ENCODE results near the gene ZNF22. TPM values are rescaled to one million over a fixed set of nuclear protein-coding genes. Genes with fewer than 3 reads are reported as not detected.
A peak's percentile ranks its signal among the peaks of the same experiment; 100 is the strongest.
"Not testable (repeated sequence)": the region's sequence is repeated elsewhere in the genome, so short reads cannot be mapped to it uniquely, and the experiment has no call there.

ZNF22 gene
- total RNA-seq, 1 donor from 2014 or later, result 20.6 TPM

DNA sequence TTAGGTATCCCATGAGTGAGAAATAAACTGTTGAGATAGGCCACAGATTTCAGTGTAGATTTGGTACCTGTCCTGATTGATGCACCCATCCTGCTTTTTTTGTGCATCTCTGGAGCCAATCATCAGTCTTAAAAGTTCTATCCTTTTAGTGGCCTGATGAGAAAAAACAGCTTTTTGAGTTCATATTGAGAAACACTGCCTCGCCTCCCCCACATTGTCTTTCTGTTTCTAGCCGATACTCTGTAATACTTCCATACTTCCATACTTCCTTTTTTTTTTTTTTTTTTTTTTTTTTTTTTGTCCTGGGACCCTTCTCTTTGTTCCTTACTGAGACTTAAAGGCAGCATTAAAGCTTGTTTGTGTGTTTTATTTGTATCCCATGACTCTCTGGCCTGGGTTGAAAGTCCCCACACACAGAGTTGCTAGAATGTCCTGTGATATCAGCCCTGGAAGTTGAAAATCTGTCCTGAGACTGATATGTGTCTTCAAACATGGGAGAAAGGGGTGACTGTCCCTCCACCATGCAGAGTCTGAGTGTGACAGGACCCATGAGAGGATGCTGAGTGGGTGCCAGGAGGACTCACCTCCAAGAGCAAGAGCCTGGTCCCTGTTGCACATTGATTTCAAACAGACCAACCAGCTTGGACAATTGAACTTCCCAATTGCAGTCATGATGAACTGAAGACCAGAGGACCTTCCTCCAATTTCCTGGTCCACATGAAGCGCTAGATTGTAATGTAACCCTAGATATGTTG, 5.7 kb downstream of the ZNF22 start:
- intact Hi-C loops (cut with DNase I), result no loop called here
- TF ChIP-seq POLR2A (IDR thresholded peaks at IDR 0.05), result no peak
- TF ChIP-seq POLR2AphosphoS5 (IDR thresholded peaks at IDR 0.05; ENCODE audit: insufficient read depth in 1 of 2, low read depth in 1 of 2), result no peak
- Histone ChIP-seq H3K4me1 (peaks cover 19% of the 10 kb centered on the region), H3K9me3 (no peaks in the 10 kb centered on the region), H3K36me3 (peaks cover 0 to 10% of the 10 kb centered on the region in 2 donors), H3K27ac (no peak overlapping the region), H3K27me3 (no peaks in the 10 kb centered on the region), H3K4me3 (no peak overlapping the region)
- DNase-seq (ENCODE audit: extremely low spot score in 2 of 2), result no peak

DNA sequence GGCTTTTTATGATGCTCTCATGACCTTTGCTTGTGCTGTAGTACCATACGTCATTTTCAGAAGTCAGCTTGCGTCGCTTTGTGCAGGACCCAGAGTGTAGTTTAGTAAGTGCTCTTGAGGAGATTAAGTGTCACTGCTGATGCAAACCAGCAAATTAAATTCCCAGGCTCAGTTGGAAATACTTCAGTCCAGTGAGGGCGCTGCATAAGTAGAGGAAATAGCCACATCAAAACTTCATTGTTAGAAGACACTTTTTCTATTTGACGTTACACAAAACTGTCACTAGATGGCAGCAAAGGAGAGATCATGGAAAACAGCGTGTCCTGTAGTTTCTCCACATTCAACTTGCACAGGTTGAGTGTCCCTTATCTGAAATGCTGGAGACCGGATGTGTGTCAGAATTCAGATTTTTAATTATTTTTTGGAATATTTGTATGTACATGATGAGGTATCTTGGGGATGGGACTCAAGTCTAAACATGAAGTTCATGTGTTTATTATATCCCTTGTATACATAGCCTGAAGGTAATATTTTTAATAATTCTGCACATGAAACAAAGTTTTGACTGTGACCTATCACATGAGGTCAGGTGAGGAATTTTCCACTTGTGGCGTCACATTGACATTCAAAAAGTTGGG, 7.9 kb downstream of the ZNF22 start:
- Histone ChIP-seq H3K9me3 (no peaks in the 10 kb centered on the region), H3K27ac (peak overlapping the region; percentile 10), H3K4me3 (no peak overlapping the region), H3K4me1 (peaks cover 5% of the 10 kb centered on the region), H3K27me3 (no peaks in the 10 kb centered on the region), H3K36me3 (peaks cover 0 to 4% of the 10 kb centered on the region in 2 donors)
- no peak for DNase-seq (ENCODE audit: extremely low spot score in 2 of 2)
- intact Hi-C loops (cut with DNase I), result no loop called here
- TF ChIP-seq POLR2AphosphoS5 (IDR thresholded peaks at IDR 0.05; ENCODE audit: insufficient read depth in 1 of 2, low read depth in 1 of 2), result peak in 1 of 2 donors; percentile 71
- no peak for TF ChIP-seq POLR2A (IDR thresholded peaks at IDR 0.05)
- TF ChIP-seq, protein P1, sequence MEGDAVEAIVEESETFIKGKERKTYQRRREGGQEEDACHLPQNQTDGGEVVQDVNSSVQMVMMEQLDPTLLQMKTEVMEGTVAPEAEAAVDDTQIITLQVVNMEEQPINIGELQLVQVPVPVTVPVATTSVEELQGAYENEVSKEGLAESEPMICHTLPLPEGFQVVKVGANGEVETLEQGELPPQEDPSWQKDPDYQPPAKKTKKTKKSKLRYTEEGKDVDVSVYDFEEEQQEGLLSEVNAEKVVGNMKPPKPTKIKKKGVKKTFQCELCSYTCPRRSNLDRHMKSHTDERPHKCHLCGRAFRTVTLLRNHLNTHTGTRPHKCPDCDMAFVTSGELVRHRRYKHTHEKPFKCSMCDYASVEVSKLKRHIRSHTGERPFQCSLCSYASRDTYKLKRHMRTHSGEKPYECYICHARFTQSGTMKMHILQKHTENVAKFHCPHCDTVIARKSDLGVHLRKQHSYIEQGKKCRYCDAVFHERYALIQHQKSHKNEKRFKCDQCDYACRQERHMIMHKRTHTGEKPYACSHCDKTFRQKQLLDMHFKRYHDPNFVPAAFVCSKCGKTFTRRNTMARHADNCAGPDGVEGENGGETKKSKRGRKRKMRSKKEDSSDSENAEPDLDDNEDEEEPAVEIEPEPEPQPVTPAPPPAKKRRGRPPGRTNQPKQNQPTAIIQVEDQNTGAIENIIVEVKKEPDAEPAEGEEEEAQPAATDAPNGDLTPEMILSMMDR (IDR thresholded peaks at IDR 0.05), result peak; percentile 62 to 78 (median 63)

DNA sequence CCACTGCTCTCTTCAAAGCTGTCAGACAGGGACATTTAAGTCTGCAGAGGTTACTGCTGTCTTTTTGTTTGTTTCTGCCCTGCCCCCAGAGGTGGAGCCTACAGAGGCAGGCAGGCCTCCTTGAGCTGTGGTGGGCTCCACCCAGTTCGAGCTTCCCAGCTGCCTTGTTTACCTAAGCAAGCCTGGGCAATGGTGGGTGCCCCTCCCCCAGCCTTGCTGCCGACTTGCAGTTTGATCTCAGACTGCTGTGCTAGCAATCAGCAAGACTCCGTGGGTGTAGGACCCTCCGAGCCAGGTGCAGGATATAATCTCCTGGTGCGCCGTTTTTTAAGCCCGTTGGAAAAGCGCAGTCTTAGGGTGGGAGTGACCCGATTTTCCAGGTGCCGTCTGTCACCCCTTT, 13.8 kb downstream of the ZNF22 start:
- DNase-seq (ENCODE audit: extremely low spot score in 2 of 2); H3K36me3 ChIP-seq; H3K27ac ChIP-seq; H3K4me1 ChIP-seq; H3K4me3 ChIP-seq; intact Hi-C loops (cut with DNase I); H3K27me3 ChIP-seq; H3K9me3 ChIP-seq: not testable (repeated sequence)

DNA sequence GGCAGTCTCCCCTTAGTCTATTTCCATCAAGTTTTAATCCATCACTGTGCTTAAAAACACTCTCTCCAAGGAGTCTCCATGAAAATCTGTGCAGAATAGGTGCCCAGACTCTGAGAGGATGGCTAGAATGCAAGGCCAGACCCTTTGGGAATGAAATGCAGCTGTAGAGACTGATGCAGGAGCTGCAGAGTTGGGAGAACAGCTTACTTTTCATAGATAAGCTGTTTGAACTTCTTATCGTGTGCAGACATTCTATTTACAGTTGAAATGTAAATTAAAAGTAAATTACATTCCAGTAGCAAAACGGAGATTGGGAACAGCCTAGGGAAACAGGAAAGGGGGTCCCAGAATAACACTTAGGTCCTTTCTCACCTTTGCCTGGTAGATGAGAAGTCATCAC, 14.9 kb downstream of the ZNF22 start:
- intact Hi-C loops (cut with DNase I), result no loop called here
- TF ChIP-seq POLR2AphosphoS5 (IDR thresholded peaks at IDR 0.05; ENCODE audit: insufficient read depth in 1 of 2, low read depth in 1 of 2), result no peak
- TF ChIP-seq POLR2A (IDR thresholded peaks at IDR 0.05), result no peak
- TF ChIP-seq, protein P1 (IDR thresholded peaks at IDR 0.05), result no peak
- no peak for DNase-seq (ENCODE audit: extremely low spot score in 2 of 2)

DNA sequence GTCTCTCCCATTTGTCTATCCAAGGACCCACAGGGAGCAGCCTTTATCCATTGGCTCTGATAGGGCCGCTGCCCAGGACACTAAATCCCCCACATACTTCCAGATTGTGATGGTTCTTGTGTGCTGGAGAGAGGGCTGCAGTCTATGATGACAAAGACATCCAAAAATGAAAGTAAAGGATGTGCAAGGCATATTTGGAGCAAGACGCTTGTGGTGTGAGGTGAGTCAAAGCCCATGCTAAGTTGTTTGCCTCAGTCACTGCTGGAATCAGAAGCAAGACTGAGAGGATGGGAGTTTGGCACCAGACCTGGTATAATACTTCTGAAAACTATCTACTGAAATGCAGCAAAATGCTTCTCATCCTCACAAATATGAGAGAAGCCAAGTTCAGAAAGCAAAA, 22.7 kb downstream of the ZNF22 start:
- no peak overlapping the region for H3K4me3 ChIP-seq
- no peak overlapping the region for H3K27ac ChIP-seq
- H3K27me3 ChIP-seq, result no peaks in the 10 kb centered on the region
- no peak for DNase-seq (ENCODE audit: extremely low spot score in 2 of 2)
- H3K36me3 ChIP-seq, result no peaks in the 10 kb centered on the region
- intact Hi-C loops (cut with DNase I), result no loop called here
- H3K9me3 ChIP-seq, result no peaks in the 10 kb centered on the region
- no peaks in the 10 kb centered on the region for H3K4me1 ChIP-seq
- TF ChIP-seq, protein P1 (IDR thresholded peaks at IDR 0.05), result no peak
- no peak for TF ChIP-seq POLR2AphosphoS5 (IDR thresholded peaks at IDR 0.05; ENCODE audit: insufficient read depth in 1 of 2, low read depth in 1 of 2)
- TF ChIP-seq POLR2A (IDR thresholded peaks at IDR 0.05), result no peak

More for the DNA sequence above, 14.9 kb downstream of the ZNF22 start:
- H3K9me3 ChIP-seq, result no peaks in the 10 kb centered on the region
- H3K27ac ChIP-seq, result no peak overlapping the region
- no peak overlapping the region for H3K4me3 ChIP-seq
- no peaks in the 10 kb centered on the region for H3K27me3 ChIP-seq
- H3K36me3 ChIP-seq, result no peaks in the 10 kb centered on the region
- H3K4me1 ChIP-seq, result no peaks in the 10 kb centered on the region

DNA sequence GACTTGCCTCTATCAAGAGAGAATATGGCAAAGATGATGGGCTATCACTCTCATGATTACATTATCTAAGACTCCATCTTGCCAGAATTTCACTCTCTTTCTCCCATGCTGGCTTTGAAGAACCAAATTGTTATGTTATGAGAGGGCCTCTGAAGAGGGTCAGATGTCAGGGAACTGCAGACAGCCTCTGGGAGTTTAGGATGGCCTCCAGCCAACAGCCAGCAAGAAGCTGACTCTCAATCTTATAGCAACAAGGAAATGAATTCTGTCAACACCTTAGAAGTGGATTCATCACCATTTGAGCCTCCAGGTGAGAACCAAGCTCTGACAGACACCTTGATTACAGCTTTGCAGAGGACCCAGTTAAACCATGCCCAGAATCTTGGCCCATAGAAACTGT, 33.6 kb downstream of the ZNF22 start:
- intact Hi-C loops (cut with DNase I), result no loop called here
- no peaks in the 10 kb centered on the region for H3K27me3 ChIP-seq
- H3K27ac ChIP-seq, result no peak overlapping the region
- H3K36me3 ChIP-seq, result no peaks in the 10 kb centered on the region
- H3K4me3 ChIP-seq, result no peak overlapping the region
- H3K9me3 ChIP-seq, result no peaks in the 10 kb centered on the region
- no peak for DNase-seq (ENCODE audit: extremely low spot score in 2 of 2)
- no peaks in the 10 kb centered on the region for H3K4me1 ChIP-seq
- TF ChIP-seq POLR2A (IDR thresholded peaks at IDR 0.05) (no peak), POLR2AphosphoS5 (IDR thresholded peaks at IDR 0.05; ENCODE audit: insufficient read depth in 1 of 2, low read depth in 1 of 2) (no peak)
- TF ChIP-seq, protein P1 (IDR thresholded peaks at IDR 0.05), result no peak

All from vagina (tissue), 2 donors.